SK-N-SH treated with all-trans-retinoic acid at 6 μM for 48 hours (cell line): ENCODE results near the gene FANCG.

Source experiments
- ARNTL ChIP-seq: fragments of 450-650 bp; formaldehyde crosslinking; IDR thresholded peaks from 2 replicates; pipeline ENCODE4 v1.5.0; 2020; ENCODE audit warnings: low read depth, mild to moderate bottlenecking, moderate library complexity, borderline replicate concordance
- CREB5 ChIP-seq: fragments of 250-450 bp; sonication (Bioruptor Pico); IDR thresholded peaks from 2 replicates; pipeline ENCODE4 v1.5.1; 2020; ENCODE audit warnings: low read depth, mild to moderate bottlenecking, moderate library complexity
- GLIS3 ChIP-seq: fragments of 250-450 bp; sonication (Bioruptor Pico); IDR thresholded peaks from 2 replicates; pipeline ENCODE4 v1.5.0; 2020; ENCODE audit warnings: mild to moderate bottlenecking, moderate library complexity
- ISL1 ChIP-seq: fragments of 250-450 bp; sonication (Bioruptor Pico); IDR thresholded peaks from 2 replicates; pipeline ENCODE4 v2.1.2; 2022; ENCODE audit warnings: mild to moderate bottlenecking, moderate library complexity
- PPARA ChIP-seq: fragments of 250-450 bp; sonication (Bioruptor Pico); IDR thresholded peaks from 2 replicates; pipeline ENCODE4 v1.5.0; 2020; ENCODE audit warnings: mild to moderate bottlenecking, borderline replicate concordance
- TCF4 ChIP-seq: fragments of 250-450 bp; sonication (Bioruptor Pico); IDR thresholded peaks from 2 replicates; pipeline ENCODE4 v1.8.0; 2021; ENCODE audit warnings: mild to moderate bottlenecking, moderate library complexity, borderline replicate concordance
- ZC3H10 ChIP-seq: fragments of 250-450 bp; sonication (Bioruptor Pico); IDR thresholded peaks from 2 replicates; pipeline ENCODE4 v1.5.1; 2021; ENCODE audit warnings: mild to moderate bottlenecking, moderate library complexity
- ZFP3 ChIP-seq: fragments of 250-450 bp; sonication (Bioruptor Pico); IDR thresholded peaks from 2 replicates; pipeline ENCODE4 v1.5.0; 2020; ENCODE audit warnings: mild to moderate bottlenecking, moderate library complexity
- ZFP30 ChIP-seq: fragments of 450-650 bp; formaldehyde crosslinking; IDR thresholded peaks from 2 replicates; pipeline ENCODE4 v1.5.0; 2022; ENCODE audit warnings: mild to moderate bottlenecking, moderate library complexity
- ZNF8 ChIP-seq: fragments of 450-650 bp; formaldehyde crosslinking; IDR thresholded peaks from 2 replicates; pipeline ENCODE4 v1.5.0; 2020; ENCODE audit warnings: mild to moderate bottlenecking, moderate library complexity
- TF ChIP-seq, protein P1 (sequence below): fragments of 250-450 bp; sonication (Bioruptor Pico); IDR thresholded peaks from 2 replicates; pipeline ENCODE4 v1.8.0; 2020; ENCODE audit warnings: mild to moderate bottlenecking, moderate library complexity, borderline replicate concordance
- TF ChIP-seq, protein P2 (sequence below): fragments of 250-450 bp; sonication (Bioruptor Pico); IDR thresholded peaks from 2 replicates; pipeline ENCODE4 v1.5.0; 2020; ENCODE audit warnings: mild to moderate bottlenecking, moderate library complexity

GRCh38 chr9:35097573-35097972, 17.8 kb upstream of the FANCG start:
- TF ChIP-seq PPARA (no peak), ARNTL (CRISPR knock-in tag) (no peak), ISL1 (CRISPR knock-in tag) (no peak), CREB5 (CRISPR knock-in tag) (no peak), ZC3H10 (no peak), GLIS3 (CRISPR knock-in tag) (no peak), ZFP30 (CRISPR knock-in tag) (no peak), ZFP3 (CRISPR knock-in tag) (no peak), TCF4 (CRISPR knock-in tag) (no peak), ZNF8 (CRISPR knock-in tag) (no peak)
- TF ChIP-seq, protein P1, sequence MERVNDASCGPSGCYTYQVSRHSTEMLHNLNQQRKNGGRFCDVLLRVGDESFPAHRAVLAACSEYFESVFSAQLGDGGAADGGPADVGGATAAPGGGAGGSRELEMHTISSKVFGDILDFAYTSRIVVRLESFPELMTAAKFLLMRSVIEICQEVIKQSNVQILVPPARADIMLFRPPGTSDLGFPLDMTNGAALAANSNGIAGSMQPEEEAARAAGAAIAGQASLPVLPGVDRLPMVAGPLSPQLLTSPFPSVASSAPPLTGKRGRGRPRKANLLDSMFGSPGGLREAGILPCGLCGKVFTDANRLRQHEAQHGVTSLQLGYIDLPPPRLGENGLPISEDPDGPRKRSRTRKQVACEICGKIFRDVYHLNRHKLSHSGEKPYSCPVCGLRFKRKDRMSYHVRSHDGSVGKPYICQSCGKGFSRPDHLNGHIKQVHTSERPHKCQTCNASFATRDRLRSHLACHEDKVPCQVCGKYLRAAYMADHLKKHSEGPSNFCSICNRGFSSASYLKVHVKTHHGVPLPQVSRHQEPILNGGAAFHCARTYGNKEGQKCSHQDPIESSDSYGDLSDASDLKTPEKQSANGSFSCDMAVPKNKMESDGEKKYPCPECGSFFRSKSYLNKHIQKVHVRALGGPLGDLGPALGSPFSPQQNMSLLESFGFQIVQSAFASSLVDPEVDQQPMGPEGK (CRISPR knock-in tag), result no peak
- TF ChIP-seq, protein P2, sequence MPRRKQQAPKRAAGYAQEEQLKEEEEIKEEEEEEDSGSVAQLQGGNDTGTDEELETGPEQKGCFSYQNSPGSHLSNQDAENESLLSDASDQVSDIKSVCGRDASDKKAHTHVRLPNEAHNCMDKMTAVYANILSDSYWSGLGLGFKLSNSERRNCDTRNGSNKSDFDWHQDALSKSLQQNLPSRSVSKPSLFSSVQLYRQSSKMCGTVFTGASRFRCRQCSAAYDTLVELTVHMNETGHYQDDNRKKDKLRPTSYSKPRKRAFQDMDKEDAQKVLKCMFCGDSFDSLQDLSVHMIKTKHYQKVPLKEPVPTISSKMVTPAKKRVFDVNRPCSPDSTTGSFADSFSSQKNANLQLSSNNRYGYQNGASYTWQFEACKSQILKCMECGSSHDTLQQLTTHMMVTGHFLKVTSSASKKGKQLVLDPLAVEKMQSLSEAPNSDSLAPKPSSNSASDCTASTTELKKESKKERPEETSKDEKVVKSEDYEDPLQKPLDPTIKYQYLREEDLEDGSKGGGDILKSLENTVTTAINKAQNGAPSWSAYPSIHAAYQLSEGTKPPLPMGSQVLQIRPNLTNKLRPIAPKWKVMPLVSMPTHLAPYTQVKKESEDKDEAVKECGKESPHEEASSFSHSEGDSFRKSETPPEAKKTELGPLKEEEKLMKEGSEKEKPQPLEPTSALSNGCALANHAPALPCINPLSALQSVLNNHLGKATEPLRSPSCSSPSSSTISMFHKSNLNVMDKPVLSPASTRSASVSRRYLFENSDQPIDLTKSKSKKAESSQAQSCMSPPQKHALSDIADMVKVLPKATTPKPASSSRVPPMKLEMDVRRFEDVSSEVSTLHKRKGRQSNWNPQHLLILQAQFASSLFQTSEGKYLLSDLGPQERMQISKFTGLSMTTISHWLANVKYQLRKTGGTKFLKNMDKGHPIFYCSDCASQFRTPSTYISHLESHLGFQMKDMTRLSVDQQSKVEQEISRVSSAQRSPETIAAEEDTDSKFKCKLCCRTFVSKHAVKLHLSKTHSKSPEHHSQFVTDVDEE (CRISPR knock-in tag), result no peak
